Measurements from ENCODE around the gene DPF3. TPM values are rescaled to one million over a fixed set of nuclear protein-coding genes. Genes with fewer than 3 reads are reported as not detected.
"Not testable (repeated sequence)": the region's sequence is repeated elsewhere in the genome, so short reads cannot be mapped to it uniquely, and the experiment has no call there.

DPF3 gene
- total RNA-seq, 2 experiments from 2014 or later = 14.9 to 15.4 TPM

DNA sequence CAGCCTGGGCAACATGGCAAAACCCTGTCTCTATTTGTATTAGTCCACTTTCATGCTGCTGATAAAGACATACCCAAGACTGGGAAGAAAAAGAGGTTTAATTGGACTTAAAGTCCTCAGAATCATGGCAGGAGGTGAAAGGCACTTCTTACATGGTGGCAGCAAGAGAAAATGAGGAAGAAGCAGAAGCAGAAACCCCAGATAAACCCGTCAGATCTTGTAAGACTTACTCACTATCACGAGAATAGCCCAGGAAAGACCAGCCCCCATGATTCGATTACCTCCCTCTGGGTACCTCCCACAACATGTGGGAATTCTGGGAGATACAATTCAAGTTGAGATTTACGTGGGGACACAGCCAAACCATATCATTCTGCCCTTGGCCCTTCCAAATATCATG lies 23.0 kb downstream of the DPF3 start:
- H3K4me1 Mint-ChIP-seq; H3K27ac Mint-ChIP-seq; H3K9me3 Mint-ChIP-seq; H3K27me3 Mint-ChIP-seq; H3K4me3 Mint-ChIP-seq; CTCF ChIA-PET; H3K36me3 Mint-ChIP-seq (ENCODE audit: low read depth); POLR2A ChIA-PET; DNase-seq: not testable (repeated sequence)

DNA sequence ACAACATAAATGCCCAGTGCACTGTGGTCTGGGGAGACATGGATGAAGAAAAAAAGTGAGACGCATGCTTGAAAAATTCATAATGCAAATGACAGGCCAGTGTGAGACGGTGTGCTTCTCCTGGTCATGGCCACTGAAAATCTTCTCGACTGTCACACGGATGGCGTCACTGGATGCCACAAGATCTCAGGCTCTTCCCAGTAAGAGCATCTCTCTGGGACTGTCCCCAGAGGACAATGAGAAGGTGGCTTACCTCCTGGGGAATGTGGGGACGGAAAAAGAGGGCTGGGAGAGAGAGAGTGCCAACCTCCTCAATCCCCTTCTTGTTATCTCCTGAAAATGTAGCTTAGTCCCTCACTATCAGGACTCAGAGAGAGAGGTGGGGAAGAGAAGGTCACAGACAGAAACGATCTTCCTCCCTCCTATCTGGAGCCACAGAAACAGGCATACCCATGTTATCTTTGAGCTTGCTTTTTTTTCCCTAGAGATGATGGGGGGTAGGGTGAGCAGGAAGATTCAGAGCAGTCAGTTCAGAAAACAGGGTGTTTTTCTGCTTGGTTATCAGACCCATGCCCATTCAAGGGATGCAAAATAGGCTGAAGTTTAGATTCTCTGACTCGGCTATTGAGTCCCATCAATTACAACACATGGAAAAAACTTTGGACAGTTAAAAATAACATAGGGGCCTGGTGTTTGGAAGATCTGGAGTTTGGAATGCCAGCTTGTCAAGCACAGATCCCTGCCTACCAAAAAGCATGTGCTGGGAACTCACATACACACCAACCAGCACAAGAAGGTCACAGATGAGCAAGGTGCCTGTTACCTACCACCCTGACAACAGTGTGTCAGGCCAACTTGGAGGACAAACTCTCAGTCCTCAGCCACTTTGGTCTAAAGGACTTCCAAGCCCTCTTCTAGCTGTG lies 24.2 kb downstream of the DPF3 start:
- Mint-ChIP-seq H3K4me3 (no peak overlapping the region), H3K36me3 (ENCODE audit: low read depth) (peaks cover 6% of the 10 kb centered on the region), H3K27ac (no peak overlapping the region), H3K9me3 (peaks cover 5% of the 10 kb centered on the region), H3K4me1 (no peaks in the 10 kb centered on the region), H3K27me3 (no peaks in the 10 kb centered on the region)
- no peak for DNase-seq
- ChIA-PET CTCF (interaction anchor here (0.6 kb wide), 1 partner anchor 141 kb away, joined by 3 read pairs; no protein-coding TSS in a partner anchor), POLR2A (no interaction called here)

DNA sequence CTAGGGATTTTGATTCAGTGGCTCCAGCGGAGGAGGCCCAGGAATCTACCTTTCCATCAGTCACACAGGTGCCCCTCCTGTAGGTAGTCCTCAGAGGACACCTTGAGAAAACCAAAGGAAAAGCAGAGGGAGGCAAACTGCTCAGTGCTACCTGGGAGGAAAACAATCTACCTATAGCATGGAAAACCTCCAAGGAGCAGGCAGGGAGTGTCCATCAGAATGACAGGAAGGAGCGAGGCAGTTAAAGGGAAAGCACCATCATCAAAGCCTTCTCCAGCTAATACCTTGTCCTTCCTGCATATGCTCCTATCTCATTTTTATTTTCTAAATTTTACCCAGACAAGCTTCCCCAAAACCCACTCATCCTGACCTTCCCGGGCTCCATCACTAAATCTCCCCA lies 25.4 kb downstream of the DPF3 start:
- CTCF ChIA-PET = no interaction called here
- no peak overlapping the region for H3K4me3 Mint-ChIP-seq
- POLR2A ChIA-PET = no interaction called here
- H3K36me3 Mint-ChIP-seq (ENCODE audit: low read depth) = peaks cover 2% of the 10 kb centered on the region
- peaks cover 5% of the 10 kb centered on the region for H3K9me3 Mint-ChIP-seq
- no peaks in the 10 kb centered on the region for H3K4me1 Mint-ChIP-seq
- no peak for DNase-seq
- no peak overlapping the region for H3K27ac Mint-ChIP-seq
- H3K27me3 Mint-ChIP-seq = no peaks in the 10 kb centered on the region

DNA sequence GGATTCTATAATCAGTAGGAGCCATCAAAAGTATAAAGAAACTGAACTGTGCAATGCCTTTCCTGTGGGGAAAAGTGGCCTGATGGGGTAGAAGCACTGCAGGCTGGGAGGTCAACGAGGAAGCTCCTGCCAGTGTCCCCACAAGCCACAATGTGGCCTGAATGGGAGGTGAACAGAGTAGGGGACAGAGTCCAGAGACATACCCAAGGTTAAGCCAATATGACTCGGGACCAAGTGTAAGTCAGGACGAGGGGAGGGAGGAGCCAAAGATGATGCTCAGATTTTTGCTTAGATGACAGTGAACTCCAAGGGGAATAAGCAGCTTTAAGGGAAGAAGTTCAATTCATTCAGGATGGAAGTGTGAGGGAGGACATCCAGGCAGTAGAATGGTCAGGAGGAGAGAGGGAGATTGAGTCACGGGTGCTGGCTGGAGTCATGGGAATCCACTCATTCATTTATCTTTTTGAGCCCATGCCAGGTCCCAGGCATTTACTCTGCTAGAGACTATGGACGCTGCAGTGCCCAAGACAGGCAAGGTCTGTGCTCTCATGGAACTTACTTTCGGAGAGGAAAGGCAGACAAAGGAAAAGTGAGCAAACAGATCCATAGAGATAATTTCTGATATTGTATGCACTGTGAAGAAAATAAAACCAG lies 29.1 kb downstream of the DPF3 start:
- CTCF ChIA-PET = no interaction called here

DNA sequence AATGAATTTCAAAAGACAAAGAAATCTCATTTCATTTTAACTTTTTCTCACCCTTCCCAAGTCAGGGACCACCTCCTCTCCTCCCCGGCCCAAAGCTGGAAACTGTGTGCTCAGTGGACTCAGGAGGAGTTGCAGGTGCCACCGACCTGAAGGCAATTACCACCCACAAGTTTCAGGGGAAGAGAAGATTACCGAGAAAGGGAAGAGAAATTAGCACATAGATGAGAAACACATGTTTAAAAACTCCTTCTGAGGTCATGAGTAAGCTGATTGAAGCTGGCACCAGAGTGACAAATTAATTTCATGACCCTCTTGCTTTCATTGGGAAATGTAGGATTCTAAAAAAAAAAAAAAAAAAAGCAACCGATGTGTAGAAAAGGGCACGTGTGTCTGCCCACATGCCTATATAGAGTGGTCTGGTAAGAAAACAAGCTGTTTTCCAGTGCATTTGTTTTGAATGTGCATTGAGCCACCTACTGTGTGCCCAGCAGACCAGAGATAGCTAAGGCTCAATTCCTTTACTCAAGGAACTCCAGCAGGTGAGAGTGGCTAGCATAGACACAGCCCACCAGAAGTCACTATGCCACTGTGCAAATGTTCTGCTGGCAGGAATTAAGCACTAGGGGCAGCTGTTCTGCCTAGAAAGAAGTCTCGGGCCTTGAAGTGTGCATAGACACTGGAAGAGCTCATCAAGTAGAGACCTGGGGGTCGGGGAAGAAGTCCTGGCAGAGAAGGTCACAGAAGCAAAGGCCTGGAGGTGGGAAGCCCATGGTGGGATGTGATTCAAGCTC lies 30.5 kb downstream of the DPF3 start:
- H3K4me1 Mint-ChIP-seq = no peaks in the 10 kb centered on the region
- no peaks in the 10 kb centered on the region for H3K9me3 Mint-ChIP-seq
- no peak for DNase-seq
- no peak overlapping the region for H3K27ac Mint-ChIP-seq
- POLR2A ChIA-PET = interaction anchor here (1.4 kb wide), 1 partner anchor 25 kb away, joined by 3 read pairs; no protein-coding TSS in a partner anchor
- H3K4me3 Mint-ChIP-seq = no peak overlapping the region
- H3K27me3 Mint-ChIP-seq = peaks cover 8% of the 10 kb centered on the region
- no peaks in the 10 kb centered on the region for H3K36me3 Mint-ChIP-seq (ENCODE audit: low read depth)
- CTCF ChIA-PET = no interaction called here

More for the DNA sequence above, 29.1 kb downstream of the DPF3 start:
- H3K27me3 Mint-ChIP-seq = peaks cover 8% of the 10 kb centered on the region
- DNase-seq = no peak
- POLR2A ChIA-PET = interaction anchor here (1.4 kb wide), 1 partner anchor 23 kb away, joined by 3 read pairs; no protein-coding TSS in a partner anchor
- H3K36me3 Mint-ChIP-seq (ENCODE audit: low read depth) = no peaks in the 10 kb centered on the region
- H3K9me3 Mint-ChIP-seq = no peaks in the 10 kb centered on the region
- no peaks in the 10 kb centered on the region for H3K4me1 Mint-ChIP-seq
- no peak overlapping the region for H3K27ac Mint-ChIP-seq
- H3K4me3 Mint-ChIP-seq = no peak overlapping the region

DNA sequence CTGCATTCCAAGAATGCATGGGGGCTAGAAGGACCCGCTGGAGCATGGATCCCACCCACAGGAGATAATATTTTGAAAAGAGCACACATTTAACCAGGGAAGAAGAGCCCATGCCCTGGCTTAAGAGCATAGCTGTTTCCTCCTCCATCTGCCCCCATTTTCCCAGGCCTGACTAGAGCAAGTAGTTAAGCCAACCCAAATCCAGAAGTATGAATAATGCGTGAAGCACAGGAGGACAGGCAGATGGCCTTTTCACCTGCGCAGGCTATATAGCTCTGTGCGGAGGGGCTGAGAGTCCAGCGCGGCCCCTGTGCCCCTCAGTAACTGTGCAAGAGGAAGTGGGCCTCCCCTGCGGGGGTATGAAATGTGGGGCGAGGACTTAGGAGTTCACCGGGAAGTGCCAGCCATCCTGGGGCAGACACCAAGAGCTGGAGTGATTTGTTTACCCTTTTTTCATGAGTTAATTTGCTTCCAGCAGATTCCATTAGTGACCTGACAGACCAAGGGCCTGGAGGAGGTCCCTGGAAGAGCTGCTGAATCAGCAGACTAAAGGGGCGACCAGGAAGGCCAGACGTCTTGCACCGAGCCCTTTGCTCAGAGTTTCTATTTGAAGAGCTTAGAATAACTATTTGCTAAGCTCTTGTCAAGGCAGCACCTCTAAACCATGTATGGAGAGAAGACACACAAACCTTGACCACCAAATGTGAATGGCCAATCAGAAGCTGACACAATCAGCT lies 37.2 kb downstream of the DPF3 start:
- Mint-ChIP-seq H3K9me3 (no peaks in the 10 kb centered on the region), H3K4me1 (peaks cover 4% of the 10 kb centered on the region), H3K27me3 (peaks cover 2% of the 10 kb centered on the region), H3K4me3 (no peak overlapping the region), H3K27ac (no peak overlapping the region), H3K36me3 (ENCODE audit: low read depth) (peaks cover 12% of the 10 kb centered on the region)
- ChIA-PET POLR2A (no interaction called here), CTCF (no interaction called here)
- DNase-seq = no peak

DNA sequence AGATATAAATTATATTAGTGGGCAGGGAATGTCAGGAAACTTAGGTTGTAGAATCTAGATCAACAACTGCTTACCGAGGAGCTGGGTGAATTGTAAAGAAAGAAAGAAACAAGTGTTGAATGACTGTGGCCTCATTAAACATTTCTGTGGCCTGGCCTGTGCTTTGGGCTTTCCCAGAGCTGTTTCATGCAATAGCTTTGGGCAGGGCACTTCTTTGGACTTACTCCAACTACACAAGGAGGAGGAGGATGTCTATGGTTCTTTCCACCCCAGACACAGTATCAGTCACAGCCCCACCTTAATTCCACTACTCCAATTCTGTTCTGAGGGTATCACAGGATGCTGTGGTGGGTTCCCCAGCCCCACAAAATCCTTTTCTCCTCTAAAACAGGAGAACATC lies 38.0 kb downstream of the DPF3 start:
- no peaks in the 10 kb centered on the region for H3K27me3 Mint-ChIP-seq
- no peak overlapping the region for H3K27ac Mint-ChIP-seq
- H3K4me3 Mint-ChIP-seq = no peak overlapping the region
- POLR2A ChIA-PET = no interaction called here
- no peaks in the 10 kb centered on the region for H3K9me3 Mint-ChIP-seq
- DNase-seq = no peak
- CTCF ChIA-PET = no interaction called here
- H3K36me3 Mint-ChIP-seq (ENCODE audit: low read depth) = peaks cover 12% of the 10 kb centered on the region
- H3K4me1 Mint-ChIP-seq = peaks cover 4% of the 10 kb centered on the region

DNA sequence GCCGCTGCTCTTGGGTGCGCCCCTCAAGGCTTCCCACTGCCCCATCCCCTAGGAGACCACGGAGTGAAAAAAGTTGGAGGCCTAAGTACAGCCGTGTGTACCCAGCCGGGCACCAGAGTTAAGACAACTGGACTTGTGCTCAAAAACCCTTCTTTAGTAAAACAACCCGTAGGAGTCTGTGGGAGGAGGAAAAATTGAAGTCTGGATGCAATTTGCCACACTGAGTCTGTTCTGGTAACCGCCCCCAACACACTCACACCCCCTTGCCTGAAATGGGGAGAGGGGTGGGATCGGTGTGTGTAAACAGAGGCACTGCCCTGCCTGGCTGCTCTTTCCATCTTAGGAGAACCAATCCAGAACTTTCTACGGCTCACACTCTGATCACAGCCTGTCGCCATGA lies 41.7 kb downstream of the DPF3 start:
- DNase-seq = no peak
- Mint-ChIP-seq H3K4me3 (no peak overlapping the region), H3K36me3 (ENCODE audit: low read depth) (peaks cover 17% of the 10 kb centered on the region), H3K9me3 (no peaks in the 10 kb centered on the region), H3K4me1 (peaks cover 4% of the 10 kb centered on the region), H3K27ac (no peak overlapping the region), H3K27me3 (no peaks in the 10 kb centered on the region)
- CTCF ChIA-PET = no interaction called here
- POLR2A ChIA-PET = no interaction called here

DNA sequence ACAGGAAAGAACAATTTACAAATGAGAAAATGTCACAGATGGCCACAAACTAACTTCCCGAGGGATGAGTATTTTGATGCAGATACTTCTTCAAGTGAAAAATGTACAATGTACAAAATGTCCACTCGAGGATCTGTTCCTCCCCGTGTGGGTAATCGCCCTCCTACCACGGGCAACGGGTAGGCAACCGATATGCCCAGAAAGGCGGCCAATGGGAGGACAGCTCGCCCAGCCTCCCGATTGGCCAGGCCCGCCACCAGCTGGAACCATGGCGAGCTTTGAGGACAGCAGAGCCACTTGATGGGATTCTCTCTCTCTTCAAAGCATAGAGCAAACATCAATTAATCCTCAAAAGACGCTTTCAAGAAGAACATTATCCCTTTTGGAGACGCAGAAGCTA lies 42.3 kb downstream of the DPF3 start:
- DNase-seq = no peak
- CTCF ChIA-PET = no interaction called here
- Mint-ChIP-seq H3K36me3 (ENCODE audit: low read depth) (peaks cover 17% of the 10 kb centered on the region), H3K27me3 (no peaks in the 10 kb centered on the region), H3K4me3 (no peak overlapping the region), H3K27ac (no peak overlapping the region), H3K4me1 (peaks cover 4% of the 10 kb centered on the region), H3K9me3 (no peaks in the 10 kb centered on the region)
- POLR2A ChIA-PET = no interaction called here

DNA sequence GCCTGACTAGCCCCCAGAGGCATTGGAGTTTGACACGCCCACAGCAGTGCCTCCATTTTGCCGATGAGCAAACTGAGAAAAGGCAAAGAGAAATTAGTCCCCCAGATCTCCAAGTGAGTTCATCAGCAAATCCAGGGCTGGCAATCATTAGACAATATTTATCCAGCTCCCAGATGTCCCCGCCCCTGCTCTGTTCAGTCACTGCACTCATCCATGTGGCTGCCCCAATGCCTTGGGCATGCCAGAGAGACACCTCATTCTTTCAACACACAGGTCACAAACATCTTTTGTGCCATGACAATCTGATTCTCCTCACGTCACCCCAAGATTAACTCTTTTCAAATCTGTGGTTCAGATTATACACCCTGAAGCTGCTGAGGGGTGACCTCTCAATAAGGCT lies 43.5 kb downstream of the DPF3 start:
- Mint-ChIP-seq H3K27me3 (no peaks in the 10 kb centered on the region), H3K9me3 (no peaks in the 10 kb centered on the region), H3K4me3 (no peak overlapping the region), H3K4me1 (no peaks in the 10 kb centered on the region), H3K36me3 (ENCODE audit: low read depth) (peaks cover 17% of the 10 kb centered on the region), H3K27ac (no peak overlapping the region)
- POLR2A ChIA-PET = no interaction called here
- CTCF ChIA-PET = no interaction called here
- DNase-seq = no peak

DNA sequence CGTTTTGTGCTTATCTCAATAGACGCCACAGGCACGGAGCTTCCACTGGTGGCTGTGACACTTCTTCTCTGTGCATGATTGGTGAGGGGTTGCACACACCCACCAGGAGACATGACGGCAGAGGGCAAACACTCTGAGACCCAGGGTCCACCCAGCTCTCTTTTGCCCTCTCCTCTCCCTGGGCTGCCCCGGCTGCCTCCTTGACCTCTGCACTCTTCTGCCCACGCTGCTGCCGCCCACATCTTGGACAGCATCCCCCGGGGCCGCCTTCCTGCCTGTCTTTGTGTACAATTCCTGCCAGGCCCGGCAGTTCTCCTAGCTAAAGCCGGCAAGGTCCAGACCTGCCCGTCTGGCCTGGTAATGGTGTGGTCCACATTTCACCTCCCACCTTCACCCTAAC lies 44.7 kb downstream of the DPF3 start:
- H3K9me3 Mint-ChIP-seq = no peaks in the 10 kb centered on the region
- DNase-seq = no peak
- H3K27me3 Mint-ChIP-seq = peaks cover 2% of the 10 kb centered on the region
- ChIA-PET CTCF (no interaction called here), POLR2A (no interaction called here)
- no peak overlapping the region for H3K27ac Mint-ChIP-seq
- H3K4me1 Mint-ChIP-seq = no peaks in the 10 kb centered on the region
- H3K4me3 Mint-ChIP-seq = no peak overlapping the region
- H3K36me3 Mint-ChIP-seq (ENCODE audit: low read depth) = peaks cover 20% of the 10 kb centered on the region

DNA sequence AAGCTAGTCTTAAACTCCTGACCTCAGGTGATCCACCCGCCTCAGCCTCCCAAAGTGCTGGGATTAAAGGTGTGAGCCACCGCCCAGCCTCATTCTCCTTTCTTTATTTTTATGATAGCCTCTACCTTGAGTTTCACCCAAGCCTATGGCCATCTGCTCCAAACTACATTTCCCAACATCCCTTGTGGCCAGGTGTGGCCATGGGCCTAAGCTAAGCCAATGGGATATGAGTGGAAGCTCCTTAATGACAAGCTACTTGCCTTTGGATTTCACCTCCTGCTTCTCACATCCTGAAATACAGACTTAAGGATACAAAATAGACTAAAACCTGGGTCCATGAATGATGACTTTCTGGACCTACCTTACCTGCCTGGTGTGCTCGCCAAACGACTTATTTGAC lies 46.2 kb downstream of the DPF3 start:
- POLR2A ChIA-PET = no interaction called here
- Mint-ChIP-seq H3K27ac (no peak overlapping the region), H3K27me3 (peaks cover 3% of the 10 kb centered on the region), H3K4me1 (no peaks in the 10 kb centered on the region), H3K36me3 (ENCODE audit: low read depth) (peaks cover 12% of the 10 kb centered on the region), H3K9me3 (no peaks in the 10 kb centered on the region), H3K4me3 (no peak overlapping the region)
- DNase-seq = no peak
- CTCF ChIA-PET = no interaction called here

DNA sequence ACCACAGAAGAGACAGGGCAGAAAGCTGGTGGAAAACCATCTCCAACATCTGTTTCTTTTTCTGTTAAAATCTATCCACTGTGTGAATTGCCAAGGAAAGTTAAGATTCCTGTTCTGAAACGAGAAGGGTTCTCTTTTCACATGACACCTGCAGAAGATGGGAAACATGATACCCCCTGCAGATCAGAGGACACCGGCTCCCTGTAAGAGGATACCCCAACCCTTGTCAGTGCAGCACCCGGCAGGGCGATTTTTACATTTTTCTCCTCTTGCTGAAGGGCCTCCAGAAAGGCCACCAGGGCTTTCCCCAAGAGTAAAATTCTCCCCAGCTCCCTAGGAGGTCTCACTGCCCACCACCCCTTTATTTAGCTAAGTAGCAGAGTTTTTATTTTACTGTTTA lies 48.2 kb downstream of the DPF3 start:
- Mint-ChIP-seq H3K9me3 (no peaks in the 10 kb centered on the region), H3K36me3 (ENCODE audit: low read depth) (peaks cover 8% of the 10 kb centered on the region), H3K27ac (no peak overlapping the region), H3K27me3 (peaks cover 3% of the 10 kb centered on the region), H3K4me1 (no peaks in the 10 kb centered on the region), H3K4me3 (no peak overlapping the region)
- POLR2A ChIA-PET = no interaction called here
- no peak for DNase-seq
- CTCF ChIA-PET = no interaction called here

Data from activated CD4-positive, alpha-beta memory T cell treated with anti-CD3 and anti-CD28 coated beads, Interleukin-2, amount 10 ng/mL, durations not matched to agents 7 days and 5 days (primary cell).